ENCODE measurements around the gene PDLIM1.
"Not testable (repeated sequence)": the region's sequence is repeated elsewhere in the genome, so short reads cannot be mapped to it uniquely, and the experiment has no call there.

Gene PDLIM1

DNA sequence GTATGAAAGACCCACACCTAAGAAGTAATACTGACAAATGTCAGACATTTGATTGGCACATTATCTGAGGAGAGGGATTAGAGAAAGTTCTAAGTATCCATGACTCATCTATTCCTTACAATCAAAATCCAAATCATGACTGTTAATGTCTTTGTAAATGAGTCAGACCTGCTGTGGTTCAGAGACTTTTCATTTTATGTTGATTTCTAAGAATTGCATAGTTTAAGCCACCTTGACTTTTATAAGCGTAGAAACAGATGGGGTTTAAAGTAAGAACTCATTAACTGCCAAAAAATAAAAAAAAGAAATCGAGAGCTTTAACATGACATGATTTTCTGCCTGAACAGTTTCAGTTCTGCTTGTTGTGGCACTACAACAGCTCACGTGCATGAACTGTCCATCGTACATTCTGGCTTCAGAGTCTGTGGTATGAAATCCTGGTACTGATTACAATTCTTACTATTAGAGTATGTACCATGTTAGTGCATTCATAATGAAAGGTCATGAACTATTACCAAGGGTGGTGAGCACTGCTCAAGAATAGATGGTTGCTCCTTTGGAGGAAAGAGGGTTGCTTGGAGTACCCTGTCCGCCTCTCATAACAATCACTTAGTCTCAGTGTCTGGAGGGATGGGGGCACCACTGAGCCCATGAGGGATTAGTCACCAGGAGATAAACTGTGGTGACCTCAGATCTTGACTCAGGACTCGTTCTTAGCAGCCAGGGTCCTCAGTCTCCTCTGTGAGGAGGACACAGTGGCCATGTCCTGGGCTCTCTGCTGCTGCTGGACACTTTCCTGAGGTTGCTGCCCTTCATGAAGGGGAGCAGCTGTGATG lies 54.5 kb downstream of the PDLIM1 start:
- in situ Hi-C loops (cut with MboI; ENCODE audit: low sequenced_read_pairs, unreplicated experiment) = no loop called here
- TF ChIP-seq, protein P1, sequence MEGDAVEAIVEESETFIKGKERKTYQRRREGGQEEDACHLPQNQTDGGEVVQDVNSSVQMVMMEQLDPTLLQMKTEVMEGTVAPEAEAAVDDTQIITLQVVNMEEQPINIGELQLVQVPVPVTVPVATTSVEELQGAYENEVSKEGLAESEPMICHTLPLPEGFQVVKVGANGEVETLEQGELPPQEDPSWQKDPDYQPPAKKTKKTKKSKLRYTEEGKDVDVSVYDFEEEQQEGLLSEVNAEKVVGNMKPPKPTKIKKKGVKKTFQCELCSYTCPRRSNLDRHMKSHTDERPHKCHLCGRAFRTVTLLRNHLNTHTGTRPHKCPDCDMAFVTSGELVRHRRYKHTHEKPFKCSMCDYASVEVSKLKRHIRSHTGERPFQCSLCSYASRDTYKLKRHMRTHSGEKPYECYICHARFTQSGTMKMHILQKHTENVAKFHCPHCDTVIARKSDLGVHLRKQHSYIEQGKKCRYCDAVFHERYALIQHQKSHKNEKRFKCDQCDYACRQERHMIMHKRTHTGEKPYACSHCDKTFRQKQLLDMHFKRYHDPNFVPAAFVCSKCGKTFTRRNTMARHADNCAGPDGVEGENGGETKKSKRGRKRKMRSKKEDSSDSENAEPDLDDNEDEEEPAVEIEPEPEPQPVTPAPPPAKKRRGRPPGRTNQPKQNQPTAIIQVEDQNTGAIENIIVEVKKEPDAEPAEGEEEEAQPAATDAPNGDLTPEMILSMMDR (IDR thresholded peaks at IDR 0.05; ENCODE audit: borderline replicate concordance, control extremely low read depth, extremely low read depth, insufficient read depth, missing control alignments) = no peak
- DNase-seq (ENCODE audit: low spot score) = peak; percentile 43

DNA sequence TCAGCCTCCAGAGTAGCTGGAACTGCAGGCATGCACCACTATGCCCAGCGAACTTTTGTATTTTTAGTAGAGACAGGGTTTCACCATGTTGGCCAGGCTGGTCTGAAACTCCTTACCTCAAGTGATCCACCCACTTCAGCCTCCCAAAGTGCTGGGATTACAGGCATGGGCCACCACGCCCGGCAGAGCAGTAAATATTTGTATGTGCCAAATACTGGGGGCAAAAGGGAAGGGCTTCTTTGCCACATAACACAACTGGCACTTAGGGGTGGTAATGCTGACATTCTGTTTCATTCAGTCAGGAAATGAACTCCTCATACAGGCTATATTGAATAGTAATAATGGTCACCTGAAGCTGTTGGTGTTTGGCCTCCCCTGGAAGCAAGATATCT lies 55.1 kb downstream of the PDLIM1 start:
- in situ Hi-C loops (cut with MboI; ENCODE audit: low sequenced_read_pairs, unreplicated experiment) = no loop called here
- no peak for DNase-seq (ENCODE audit: low spot score)
- TF ChIP-seq, protein P1 (IDR thresholded peaks at IDR 0.05; ENCODE audit: borderline replicate concordance, control extremely low read depth, extremely low read depth, insufficient read depth, missing control alignments) = no peak

DNA sequence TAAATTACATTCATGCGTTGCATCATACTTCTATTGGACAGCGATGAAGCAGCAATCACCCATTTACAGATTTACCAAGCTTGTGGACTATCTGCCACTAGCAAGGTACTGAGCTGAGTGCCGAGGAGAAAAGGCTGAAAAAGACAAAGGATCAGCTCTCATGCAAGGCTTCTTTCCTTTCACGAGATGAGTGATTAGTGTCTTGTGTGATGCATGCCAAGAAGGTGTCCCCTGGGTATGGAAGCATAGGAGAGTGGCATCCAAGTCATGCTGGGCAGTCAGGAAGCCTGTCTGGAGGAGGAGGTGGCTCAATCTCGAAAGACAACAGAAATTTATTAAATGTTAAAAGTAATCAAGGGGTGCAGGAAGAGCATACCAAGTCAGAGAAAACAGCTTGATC lies 55.9 kb downstream of the PDLIM1 start:
- DNase-seq (ENCODE audit: low spot score) = no peak
- in situ Hi-C loops (cut with MboI; ENCODE audit: low sequenced_read_pairs, unreplicated experiment) = no loop called here
- TF ChIP-seq, protein P1 (IDR thresholded peaks at IDR 0.05; ENCODE audit: borderline replicate concordance, control extremely low read depth, extremely low read depth, insufficient read depth, missing control alignments) = no peak

DNA sequence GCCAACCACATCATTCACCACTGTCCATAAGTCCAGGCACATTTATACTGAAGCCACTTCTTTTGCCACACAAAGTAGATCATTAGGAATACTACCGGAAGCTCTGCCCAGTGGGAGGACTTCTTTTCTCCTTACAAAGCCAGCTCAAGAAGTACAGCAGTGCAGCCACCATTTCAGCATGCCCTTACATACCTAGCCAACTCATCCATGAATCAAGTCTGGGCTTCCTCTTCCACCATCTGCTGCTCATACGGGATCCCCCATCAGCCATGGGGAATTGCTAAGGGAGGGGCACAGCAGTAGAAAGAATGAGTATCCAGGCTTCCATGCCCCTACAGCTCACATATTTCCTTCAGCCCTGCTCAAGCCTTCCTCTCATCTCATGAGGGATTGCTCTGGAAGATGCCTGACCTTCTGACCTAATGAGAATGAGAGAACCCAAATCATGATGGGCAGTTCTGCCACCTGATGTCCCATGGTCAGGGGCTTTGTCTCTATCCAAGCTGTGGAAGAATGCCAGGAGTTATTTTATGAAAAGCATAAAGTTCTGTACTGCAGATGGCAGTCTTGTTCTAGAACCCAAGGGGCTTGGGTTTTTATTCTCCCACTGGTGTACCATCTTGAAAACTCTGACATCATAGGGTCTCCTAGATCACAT lies 57.3 kb downstream of the PDLIM1 start:
- in situ Hi-C loops (cut with MboI; ENCODE audit: low sequenced_read_pairs, unreplicated experiment) = no loop called here
- TF ChIP-seq, protein P1 (IDR thresholded peaks at IDR 0.05; ENCODE audit: borderline replicate concordance, control extremely low read depth, extremely low read depth, insufficient read depth, missing control alignments) = no peak
- no peak for DNase-seq (ENCODE audit: low spot score)

DNA sequence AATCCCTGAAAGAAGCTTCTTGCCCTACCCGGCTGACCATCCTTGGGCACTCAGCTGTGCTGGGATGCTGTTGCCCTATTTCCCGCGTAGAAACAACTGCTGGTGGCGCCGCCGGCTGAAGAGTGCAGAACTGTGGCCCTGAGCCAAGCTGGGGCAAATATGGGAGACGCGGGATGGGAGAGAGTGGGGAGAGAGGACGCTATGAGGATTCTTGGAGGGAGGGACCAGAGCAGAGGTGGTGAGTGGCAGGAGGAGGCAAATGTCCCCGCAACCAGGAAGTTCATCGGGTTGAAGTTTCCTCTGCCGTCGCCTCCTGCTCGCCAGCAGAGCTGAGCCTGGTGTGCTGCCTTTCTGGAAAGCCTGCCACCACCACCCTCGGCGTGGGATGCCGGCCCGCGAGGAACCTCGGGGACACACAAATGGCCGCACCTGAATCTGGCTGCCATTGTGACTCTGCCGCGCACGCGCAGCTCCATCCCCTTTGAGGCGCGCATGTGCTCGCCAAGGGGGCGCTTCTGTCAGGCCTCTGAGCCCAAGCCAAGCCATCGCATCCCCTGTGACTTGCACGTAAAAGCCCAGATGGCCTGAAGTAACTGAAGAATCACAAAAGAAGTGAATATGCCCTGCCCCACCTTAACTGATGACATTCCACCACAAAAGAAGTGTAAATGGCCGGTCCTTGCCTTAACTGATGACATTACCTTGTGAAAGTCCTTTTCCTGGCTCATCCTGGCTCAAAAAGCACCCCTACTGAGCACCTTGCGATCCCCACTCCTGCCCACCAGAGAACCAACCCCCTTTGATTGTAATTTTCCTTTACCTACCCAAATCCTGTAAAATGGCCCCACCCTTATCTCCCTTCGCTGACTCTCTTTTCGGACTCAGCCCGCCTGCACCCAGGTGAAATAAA lies 59.9 kb downstream of the PDLIM1 start:
- in situ Hi-C loops (cut with MboI; ENCODE audit: low sequenced_read_pairs, unreplicated experiment) = not testable (repeated sequence)
- DNase-seq (ENCODE audit: low spot score) = peak; percentile 72

DNA sequence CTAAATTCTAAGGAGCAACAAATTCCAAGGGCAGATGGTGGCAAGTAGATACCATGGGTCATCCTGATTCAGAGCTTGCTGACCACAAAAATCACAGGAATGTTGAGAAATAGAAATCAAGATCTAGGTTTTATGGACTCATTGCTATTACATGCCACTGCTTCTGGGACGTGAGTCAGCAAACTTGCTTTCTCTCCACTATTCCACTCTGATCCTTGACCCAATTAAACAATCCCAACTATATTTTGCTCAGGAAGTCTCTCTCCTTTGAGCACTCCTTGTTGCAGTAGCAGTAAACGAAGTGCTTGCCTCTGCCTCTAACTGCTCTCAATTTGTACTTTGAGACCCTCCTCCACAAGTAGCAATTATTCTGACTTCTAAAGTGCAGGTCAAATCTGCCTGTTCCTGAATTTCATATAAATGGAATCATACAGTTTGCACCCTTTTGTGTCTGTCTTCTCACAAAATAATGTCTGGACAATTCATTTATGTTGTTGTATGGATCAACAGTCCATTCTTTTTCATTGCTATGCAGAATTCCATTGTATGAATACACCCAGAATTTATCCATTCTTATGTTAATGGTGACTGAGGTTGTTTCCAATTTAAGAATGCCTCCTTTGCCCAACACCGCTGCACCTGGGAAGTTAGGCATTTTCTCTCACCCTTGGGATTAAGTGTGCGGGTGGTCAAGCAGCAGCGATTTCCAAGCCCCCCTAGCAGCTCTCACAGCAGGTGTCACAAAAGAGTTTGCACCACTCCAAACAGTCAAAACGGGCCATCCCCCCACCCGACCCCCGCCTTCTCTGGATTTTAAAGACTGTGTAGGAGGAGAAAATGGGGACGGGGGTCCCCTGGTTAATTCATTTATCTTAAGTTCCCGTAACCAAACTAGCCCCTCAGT lies 60.8 kb downstream of the PDLIM1 start:
- TF ChIP-seq, protein P1 (IDR thresholded peaks at IDR 0.05; ENCODE audit: borderline replicate concordance, control extremely low read depth, extremely low read depth, insufficient read depth, missing control alignments) = no peak
- DNase-seq (ENCODE audit: low spot score) = no peak
- in situ Hi-C loops (cut with MboI; ENCODE audit: low sequenced_read_pairs, unreplicated experiment) = no loop called here

DNA sequence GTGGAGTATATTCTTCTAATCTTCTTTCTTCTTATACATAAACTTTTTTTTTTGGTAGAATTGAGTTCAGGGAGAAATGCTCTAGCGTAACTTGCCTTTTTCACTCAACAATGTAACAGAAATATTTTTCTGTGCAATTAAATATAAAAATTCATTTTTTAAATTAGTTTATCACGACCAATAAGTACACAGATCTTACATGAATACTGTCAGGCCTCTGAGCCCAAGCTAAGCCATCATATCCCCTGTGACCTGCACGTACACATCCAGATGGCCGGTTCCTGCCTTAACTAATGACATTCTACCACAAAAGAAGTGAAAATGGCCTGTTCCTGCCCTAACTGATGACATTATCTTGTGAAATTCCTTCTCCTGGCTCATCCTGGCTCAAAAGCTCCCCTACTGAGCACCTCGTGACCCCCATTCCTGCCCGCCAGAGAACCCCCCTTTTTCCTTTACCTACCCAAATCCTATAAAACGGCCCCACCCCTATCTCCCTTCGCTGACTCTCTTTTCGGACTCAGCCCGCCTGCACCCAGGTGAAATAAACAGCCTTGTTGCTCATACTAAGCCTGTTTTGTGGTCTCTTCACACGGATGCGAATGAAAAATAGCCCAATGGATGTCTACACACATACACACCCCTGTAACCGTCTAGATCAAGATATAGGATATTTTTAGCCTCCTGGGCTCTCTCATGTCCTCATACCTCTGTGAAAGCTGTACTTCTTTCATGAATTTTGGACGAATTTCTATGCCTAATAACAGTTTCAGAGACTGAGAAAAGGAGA lies 61.7 kb downstream of the PDLIM1 start:
- DNase-seq (ENCODE audit: low spot score); in situ Hi-C loops (cut with MboI; ENCODE audit: low sequenced_read_pairs, unreplicated experiment): not testable (repeated sequence)
